ENCODE data around the gene RHEBL1. TPM values are rescaled to one million over a fixed set of nuclear protein-coding genes. Genes with fewer than 3 reads are reported as not detected.

Gene RHEBL1
- total and polyA plus RNA-seq, 2 of the 8 experiments (the other 6 are each of a cell fraction or from before 2014, with no cell fraction given), result 7.5 to 9.4 TPM

DNA sequence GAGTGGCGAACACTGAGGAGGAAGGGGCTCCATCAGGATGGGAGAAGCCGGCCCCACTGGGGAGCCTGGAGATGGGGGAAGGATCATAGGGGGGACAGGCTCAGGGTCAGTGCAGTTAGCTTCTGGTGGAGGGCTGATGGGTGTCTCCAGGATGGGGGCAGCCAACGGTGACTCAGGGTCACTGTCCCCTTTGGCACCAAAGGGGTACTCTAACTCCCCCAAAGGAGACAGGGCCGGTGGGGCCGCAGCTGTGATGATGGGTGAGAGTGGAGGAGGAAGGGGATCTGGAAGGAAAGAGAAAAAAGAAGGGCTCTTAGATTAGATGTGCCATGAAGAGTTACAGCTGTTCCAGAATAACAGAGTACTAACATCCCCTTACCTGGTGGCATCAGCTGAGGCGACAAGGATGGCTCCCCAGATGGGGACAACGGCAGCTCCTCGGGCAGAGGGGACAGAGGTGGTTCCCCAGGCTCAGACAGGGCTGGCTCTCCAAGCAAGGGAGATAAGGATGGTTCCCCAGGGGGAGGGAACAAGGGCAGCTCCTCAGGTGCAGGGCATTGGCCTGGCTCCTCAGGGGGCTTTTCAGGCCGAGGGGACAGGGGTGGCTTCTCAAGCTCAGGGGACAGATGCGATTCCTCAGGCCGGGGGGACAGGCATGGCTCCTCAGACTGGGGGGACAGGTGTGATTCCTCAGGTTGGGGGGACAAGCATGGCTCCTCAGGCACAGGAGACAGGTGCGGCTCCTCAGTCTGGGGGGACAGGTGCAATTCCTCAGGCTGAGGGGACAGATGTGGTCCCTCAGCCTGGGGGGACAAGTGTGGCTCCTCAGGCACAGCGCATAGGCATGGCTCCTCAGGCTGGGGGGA lies 19.0 kb downstream of the RHEBL1 start:
- Histone ChIP-seq H3K4me3 (ENCODE audit: extremely low read depth in 1 of 4, insufficient read depth in 2 of 4, low read depth in 3 of 4, low read length in 4 of 4) (no peak overlapping the region), H3K23ac (ENCODE audit: insufficient read length) (no peak overlapping the region), H3K79me1 (ENCODE audit: low read depth, low read length) (peaks cover 15% of the 10 kb centered on the region), H3K14ac (ENCODE audit: insufficient read length) (no peak overlapping the region), H3K27ac (ENCODE audit: low read depth, low read length) (no peak overlapping the region), H3K9ac (replicated peaks in 1 of 4; ENCODE audit: extremely low read depth in 1 of 4, low read depth in 3 of 4, low read length in 3 of 4) (no peak overlapping the region), H2BK15ac (ENCODE audit: low read length) (no peak overlapping the region), H3K36me3 (ENCODE audit: control insufficient read depth in 2 of 4, insufficient read depth in 4 of 4, low read length in 3 of 4) (peaks cover 53 to 91% (median 84%) of the 10 kb centered on the region in 4 experiments), H4K8ac (ENCODE audit: extremely low read depth, insufficient read depth, low read length) (no peak overlapping the region; the same call in 1 of the 2 replicates), H2BK120ac (replicated peaks; ENCODE audit: low read depth, low read length) (no peak overlapping the region), H2BK12ac (ENCODE audit: low read depth, low read length) (no peak overlapping the region), H2BK5ac (ENCODE audit: low read depth, low read length) (no peak overlapping the region), H4K91ac (replicated peaks; ENCODE audit: insufficient read length, low read length) (no peak overlapping the region), H3K79me2 (ENCODE audit: control insufficient read depth in 1 of 2, insufficient read depth in 2 of 2, low read length in 2 of 2) (peaks cover 11 to 23% of the 10 kb centered on the region in 2 experiments), H3K27me3 (replicated peaks in 1 of 4; ENCODE audit: control insufficient read depth in 3 of 4, extremely low read depth in 1 of 4, insufficient read depth in 3 of 4, low read length in 3 of 4) (no peaks in the 10 kb centered on the region), H4K20me1 (replicated peaks in 1 of 2; ENCODE audit: control insufficient read depth in 1 of 2, insufficient read depth in 2 of 2, low read length in 2 of 2) (peaks cover 25 to 57% of the 10 kb centered on the region in 2 experiments), H3K4me2 (ENCODE audit: insufficient read depth in 1 of 2, low read depth in 2 of 2, low read length in 2 of 2) (no peak overlapping the region), H3K23me2 (ENCODE audit: low read depth, low read length) (no peaks in the 10 kb centered on the region), H2BK20ac (ENCODE audit: low read length) (no peak overlapping the region), H3K18ac (ENCODE audit: extremely low read depth, low read length) (no peak overlapping the region), H3K4ac (replicated peaks; ENCODE audit: insufficient read length, low read depth, low read length) (no peak overlapping the region), H3K56ac (replicated peaks; ENCODE audit: insufficient read length, low read depth, low read length) (no peak overlapping the region), H3K9me3 (ENCODE audit: insufficient read depth in 2 of 2, low read depth in 1 of 2, low read length in 1 of 2) (no peaks in the 10 kb centered on the region), H2AFZ (ENCODE audit: low read length) (no peak overlapping the region), H4K5ac (ENCODE audit: insufficient read length, low read depth, low read length) (no peak overlapping the region), H2AK5ac (ENCODE audit: low read depth, low read length) (no peak overlapping the region), H3K4me1 (replicated peaks in 1 of 4; ENCODE audit: control insufficient read depth in 3 of 4, insufficient read depth in 4 of 4, low read length in 3 of 4) (peaks cover 0 to 3% (median 0%) of the 10 kb centered on the region in 4 experiments; a peak in 2 of 7 replicates)
- FAIRE-seq (no peak), DNase-seq (ENCODE audit: low read depth in 1 of 2, low spot score in 2 of 2) (no peak)
- ChIA-PET POLR2A (ENCODE audit: partially characterized antibody) (interaction anchor here (0.6 to 21.2 kb wide), 3 partner anchors 21 to 223 kb away, joined by 3 to 339 read pairs (median 4); no protein-coding TSS in a partner anchor), CTCF (ENCODE audit: partially characterized antibody) (interaction anchor here (3.1 to 9.1 kb wide), 2 partner anchors 16 to 37 kb away, joined by 13 to 126 read pairs; no protein-coding TSS in a partner anchor)
- 93% methylated on average over 13 of the region's 13 CpGs; no CpG with 5 or more reads in 1 of the 2 experiments for WGBS, 2 experiments (ENCODE audit: extremely low coverage in 1 of 2, insufficient coverage in 1 of 2, insufficient read length in 1 of 2, insufficient replicate concordance in 2 of 2, low coverage in 1 of 2, low lambda C conversion rate in 2 of 2, missing lambda C conversion rate in 1 of 2)
- TF ChIP-seq MAX (IDR thresholded peaks at IDR 0.05) (no peak), TEAD4 (IDR thresholded peaks at IDR 0.05; ENCODE audit: low read depth, low read length) (no peak), HDAC6 (IDR thresholded peaks at IDR 0.05; ENCODE audit: low read depth, low read length) (no peak), KDM4A (IDR thresholded peaks at IDR 0.05; ENCODE audit: low read depth, low read length, severe bottlenecking) (no peak), YY1 (IDR thresholded peaks at IDR 0.05; ENCODE audit: low read depth, low read length) (no peak), SUZ12 (IDR thresholded peaks at IDR 0.05; ENCODE audit: low read length) (no peak)
- TF ChIP-seq, protein P1, sequence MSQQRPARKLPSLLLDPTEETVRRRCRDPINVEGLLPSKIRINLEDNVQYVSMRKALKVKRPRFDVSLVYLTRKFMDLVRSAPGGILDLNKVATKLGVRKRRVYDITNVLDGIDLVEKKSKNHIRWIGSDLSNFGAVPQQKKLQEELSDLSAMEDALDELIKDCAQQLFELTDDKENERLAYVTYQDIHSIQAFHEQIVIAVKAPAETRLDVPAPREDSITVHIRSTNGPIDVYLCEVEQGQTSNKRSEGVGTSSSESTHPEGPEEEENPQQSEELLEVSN (IDR thresholded peaks at IDR 0.05), result no peak
- TF ChIP-seq, protein P2, sequence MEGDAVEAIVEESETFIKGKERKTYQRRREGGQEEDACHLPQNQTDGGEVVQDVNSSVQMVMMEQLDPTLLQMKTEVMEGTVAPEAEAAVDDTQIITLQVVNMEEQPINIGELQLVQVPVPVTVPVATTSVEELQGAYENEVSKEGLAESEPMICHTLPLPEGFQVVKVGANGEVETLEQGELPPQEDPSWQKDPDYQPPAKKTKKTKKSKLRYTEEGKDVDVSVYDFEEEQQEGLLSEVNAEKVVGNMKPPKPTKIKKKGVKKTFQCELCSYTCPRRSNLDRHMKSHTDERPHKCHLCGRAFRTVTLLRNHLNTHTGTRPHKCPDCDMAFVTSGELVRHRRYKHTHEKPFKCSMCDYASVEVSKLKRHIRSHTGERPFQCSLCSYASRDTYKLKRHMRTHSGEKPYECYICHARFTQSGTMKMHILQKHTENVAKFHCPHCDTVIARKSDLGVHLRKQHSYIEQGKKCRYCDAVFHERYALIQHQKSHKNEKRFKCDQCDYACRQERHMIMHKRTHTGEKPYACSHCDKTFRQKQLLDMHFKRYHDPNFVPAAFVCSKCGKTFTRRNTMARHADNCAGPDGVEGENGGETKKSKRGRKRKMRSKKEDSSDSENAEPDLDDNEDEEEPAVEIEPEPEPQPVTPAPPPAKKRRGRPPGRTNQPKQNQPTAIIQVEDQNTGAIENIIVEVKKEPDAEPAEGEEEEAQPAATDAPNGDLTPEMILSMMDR (IDR thresholded peaks at IDR 0.05; ENCODE audit: control extremely low read depth in 1 of 3, insufficient read depth in 1 of 3, low read depth in 1 of 3, low read length in 3 of 3), result no peak

All from H1 (cell line).